GM19455 (cell line): ENCODE results near the gene SCAND1.
"Not testable (repeated sequence)": the region's sequence is repeated elsewhere in the genome, so short reads cannot be mapped to it uniquely, and the experiment has no call there.

Experiments used
- ATAC-seq: cut with Tn5 transposase; IDR thresholded peaks from one replicate; pipeline ENCODE4 v1.9.1; 2021; ENCODE audit not compliant: unreplicated experiment

SCAND1 gene

GRCh38 chr20:35954200-35954906 lies at the start of gene SCAND1:
Gene SCAND1, minus strand, starts transcription at chr20:35954502. Its CDS starts 218 bp downstream, at chr20:35954284.
- ATAC-seq = peak; percentile 84

DNA sequence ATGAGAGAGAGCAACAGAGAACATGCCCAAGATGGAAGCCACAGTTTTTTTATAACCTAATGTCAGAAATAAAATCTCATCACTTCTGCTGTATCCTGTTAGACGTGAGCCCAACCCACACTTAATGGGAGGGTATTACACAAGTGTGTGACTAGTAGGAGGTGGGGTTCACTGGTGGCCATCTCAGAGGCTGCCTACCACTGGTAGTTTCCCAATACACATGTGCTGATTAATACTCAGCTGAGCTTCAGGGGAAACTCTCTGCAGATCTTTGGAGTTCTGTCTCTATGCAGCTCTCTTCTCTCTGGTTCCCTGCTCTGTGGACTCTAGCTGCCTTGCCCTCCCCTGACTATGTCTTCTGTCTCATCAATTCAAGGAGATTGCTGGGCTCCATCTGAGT lies 49.7 kb upstream of the SCAND1 start:
- ATAC-seq = no peak

GRCh38 chr20:36002855-36003254 lies 48.6 kb upstream of the SCAND1 start:
- no peak for ATAC-seq

GRCh38 chr20:36001331-36001730 lies 47.0 kb upstream of the SCAND1 start:
- not testable (repeated sequence) for ATAC-seq

DNA sequence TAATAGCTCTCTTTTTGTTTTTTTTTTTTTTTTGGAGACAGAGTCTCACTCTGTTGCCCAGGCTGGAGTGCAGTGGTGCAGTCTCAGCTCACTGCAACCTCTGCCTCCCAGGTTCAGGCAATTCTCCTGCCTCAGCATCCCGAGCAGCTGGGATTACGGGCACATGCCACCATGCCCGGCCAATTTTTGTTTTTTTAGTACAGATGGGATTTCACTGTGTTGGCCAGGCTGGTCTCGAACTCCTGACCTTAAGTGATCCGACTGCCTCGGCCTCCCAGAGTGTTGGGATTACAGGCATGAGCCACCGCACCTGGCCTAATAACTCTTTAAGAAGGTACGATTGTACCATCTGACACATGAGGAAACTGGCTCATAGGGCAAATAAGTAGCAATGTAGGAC lies 42.2 kb upstream of the SCAND1 start:
- ATAC-seq = not testable (repeated sequence)

DNA sequence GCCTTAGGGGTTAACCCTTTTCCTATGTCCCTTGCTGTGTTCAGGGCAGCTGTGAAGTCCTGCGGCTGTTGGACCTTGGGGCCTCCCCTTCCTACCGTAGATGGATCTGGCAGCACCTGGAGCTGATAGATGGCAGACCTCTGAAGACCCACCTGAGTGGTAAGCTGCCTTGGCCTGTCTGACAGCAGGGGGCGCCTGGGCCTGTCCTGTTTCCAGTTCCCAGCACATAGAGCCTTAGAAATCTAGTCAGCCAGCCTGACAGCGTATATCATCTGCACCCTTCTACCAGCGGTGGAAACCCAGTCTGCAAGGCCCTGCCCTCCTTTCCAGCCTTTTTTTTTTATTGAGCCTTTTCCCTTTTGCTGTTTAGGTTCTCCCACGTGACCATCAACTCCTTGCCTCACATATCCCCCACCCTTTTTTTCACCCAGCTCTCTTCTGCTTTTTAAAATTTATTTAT lies 40.7 kb upstream of the SCAND1 start:
- ATAC-seq = no peak

GRCh38 chr20:35992713-35993335 lies 38.5 kb upstream of the SCAND1 start:
- no peak for ATAC-seq

- ATAC-seq = no peak
These were observed 37.0 kb upstream of the SCAND1 start for GRCh38 chr20:35991142-35991771.

DNA sequence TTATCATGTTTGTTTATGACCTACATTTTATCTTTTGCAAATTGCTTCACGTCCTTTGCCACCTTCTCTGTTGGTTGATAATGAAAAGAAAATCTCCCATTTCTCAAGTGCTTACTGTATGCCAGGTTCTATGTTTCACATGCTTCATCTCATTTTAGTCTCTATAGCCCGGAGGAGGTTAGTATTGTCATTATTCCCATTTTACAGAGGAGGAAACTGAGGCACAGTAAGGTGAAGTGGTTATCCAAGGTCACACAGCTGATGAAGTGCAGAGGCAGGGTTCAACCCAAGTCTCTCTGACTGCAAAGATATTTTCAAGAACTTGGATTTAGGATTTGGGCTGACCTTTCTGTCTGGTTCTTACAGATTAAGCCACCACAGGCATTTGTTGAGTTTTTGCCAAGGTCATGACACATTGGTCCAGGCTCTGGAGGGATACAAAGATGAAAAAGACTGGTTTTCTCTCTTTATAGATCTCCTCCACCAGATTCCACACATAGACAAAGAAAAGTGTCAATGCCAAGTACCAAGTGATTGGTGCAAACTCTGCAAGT lies 34.7 kb upstream of the SCAND1 start:
- ATAC-seq = no peak

GRCh38 chr20:35985806-35986205 lies 31.5 kb upstream of the SCAND1 start:
- ATAC-seq = no peak

DNA sequence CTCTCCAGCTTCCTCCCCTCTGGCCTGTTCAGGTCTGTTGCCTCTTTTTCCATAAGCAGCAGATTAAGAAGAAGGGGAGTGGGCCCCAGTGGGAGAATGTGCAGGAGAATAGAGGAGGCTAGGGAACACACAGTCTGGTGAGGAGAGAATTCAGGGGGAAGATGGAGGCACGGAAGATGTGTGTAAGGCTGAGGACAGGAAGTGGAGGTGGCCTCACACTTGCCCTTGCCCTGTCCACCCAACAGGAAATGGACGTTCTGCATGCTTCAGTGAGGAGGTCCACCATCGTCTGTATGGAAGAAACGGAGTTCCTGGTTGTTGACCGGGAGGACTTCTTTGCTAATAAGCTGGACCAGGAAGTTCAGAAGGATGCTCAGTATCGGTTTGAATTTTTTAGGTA lies 30.1 kb upstream of the SCAND1 start:
- ATAC-seq = no peak

DNA sequence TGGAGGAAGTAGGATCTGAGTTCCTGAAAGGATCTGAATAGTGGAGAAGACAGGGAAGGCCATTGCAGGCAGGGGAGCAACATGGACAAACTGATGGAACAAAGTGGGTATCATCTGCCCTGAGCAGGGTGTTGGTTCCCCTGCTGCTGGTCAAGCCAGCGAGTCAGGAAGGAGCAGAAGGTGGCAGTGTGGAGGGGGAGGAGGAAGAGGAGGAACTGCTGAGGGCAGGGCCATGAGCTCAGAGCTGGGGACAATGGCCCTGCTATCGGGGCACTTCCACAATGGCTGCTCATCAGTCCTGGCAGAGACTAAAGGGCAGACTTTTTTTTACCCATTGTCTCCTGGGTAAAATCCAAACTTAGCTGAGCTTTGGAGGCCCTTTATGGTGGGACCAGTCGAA lies 27.7 kb upstream of the SCAND1 start:
- ATAC-seq = no peak

DNA sequence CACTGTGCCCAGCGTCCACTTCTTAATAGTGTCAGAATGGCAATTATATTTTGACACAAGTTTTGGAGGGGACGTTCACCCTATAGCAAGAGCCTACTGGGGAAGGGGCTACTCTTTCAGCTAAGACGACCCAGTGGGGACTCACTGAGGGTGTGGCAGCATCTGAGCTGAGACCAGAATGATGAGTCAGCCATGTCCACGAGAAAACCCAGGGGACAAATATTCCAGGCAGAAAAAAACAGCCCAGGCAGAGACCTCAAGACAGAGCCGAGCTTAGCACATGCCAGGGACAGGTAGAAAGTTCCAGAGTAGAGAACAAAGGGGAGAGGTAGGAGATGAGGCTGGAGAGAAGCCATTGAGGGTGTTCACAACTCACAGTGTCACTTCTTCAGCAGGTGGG lies 25.2 kb upstream of the SCAND1 start:
- ATAC-seq = no peak

DNA sequence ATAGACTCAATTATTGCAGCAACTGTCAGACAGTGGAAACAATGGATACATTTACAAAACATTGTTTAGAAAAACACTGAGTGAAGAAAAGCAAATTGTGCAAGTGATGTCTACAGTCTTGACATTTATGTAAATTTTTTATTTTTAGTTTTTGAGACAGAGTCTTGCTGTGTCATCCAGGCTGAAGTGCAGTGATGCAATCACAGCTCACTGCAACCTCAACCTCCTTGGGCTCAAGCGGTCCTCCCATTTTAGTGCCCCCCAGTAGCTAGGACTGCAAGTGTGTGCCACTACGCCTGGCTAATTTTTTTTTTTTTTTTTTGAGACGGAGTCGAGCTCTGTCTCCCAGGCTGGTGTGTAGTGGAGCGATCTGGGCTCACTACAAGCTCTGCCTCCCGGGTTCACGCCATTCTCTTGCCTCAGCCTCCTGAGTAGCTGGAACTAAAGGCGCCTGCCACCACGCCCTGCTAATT lies 23.8 kb upstream of the SCAND1 start:
- ATAC-seq = no peak

DNA sequence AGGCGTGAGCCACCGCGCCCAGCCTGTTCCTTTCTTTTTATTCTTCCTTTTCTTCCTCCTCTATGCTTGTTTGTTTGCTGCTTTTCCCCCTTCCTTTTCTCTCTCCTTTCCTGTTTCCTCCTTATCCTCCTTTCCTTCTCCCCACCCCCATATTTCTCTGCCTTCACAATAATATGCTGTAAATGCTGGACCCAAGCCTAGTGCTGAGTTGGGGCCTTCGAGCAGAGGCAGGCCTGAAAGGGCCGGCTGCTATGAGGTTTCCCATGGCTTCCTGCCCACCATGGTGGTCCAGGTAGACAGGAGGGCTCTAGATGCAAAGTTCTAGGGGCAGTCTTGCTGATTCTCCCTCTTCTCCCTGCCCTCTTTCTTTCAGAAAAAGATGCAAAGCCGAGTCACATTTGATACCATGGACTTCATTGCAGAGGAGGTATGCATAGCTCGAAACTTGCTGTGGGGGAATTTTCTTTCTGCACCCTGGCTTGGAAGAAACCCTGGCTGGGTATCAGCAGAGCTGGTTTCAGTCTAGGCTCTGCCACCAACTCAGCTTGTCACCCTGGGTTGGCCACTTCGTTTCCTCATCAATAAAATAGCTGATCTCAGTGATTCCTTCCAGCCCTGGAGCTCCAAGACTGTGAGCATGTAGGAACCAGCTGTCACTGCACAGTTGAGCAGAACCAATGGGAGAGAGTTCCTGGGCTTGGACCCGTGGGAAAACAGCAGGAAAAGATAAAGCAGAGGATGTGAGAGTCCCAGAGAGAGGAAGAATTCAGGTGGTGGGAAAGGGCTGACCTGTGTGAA lies 21.5 kb upstream of the SCAND1 start:
- ATAC-seq = no peak

GRCh38 chr20:35974256-35974655 lies 20.0 kb upstream of the SCAND1 start:
- ATAC-seq = no peak

GRCh38 chr20:35972462-35972861 lies 18.2 kb upstream of the SCAND1 start:
- ATAC-seq = no peak

DNA sequence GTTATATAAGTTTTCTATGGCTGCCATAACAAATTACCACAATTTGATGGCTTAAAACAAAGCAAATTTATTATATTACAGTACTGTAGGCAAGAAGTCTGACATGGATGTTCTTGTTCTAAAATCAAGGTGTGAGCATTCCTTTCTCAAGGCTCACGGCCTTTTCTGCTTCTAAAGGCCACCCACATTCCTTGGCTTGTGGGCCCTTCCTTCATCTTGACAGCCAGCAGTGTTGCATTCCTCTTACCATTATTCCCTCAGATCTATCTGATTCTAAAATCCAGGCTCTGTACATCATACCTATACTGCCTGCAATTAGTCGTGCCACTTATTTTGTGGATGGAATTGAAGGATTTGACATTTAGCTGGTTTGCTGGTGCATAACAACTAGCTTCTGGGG lies 17.7 kb upstream of the SCAND1 start:
- no peak for ATAC-seq

- ATAC-seq = no peak
These were observed 14.6 kb upstream of the SCAND1 start for GRCh38 chr20:35968930-35969329.

DNA sequence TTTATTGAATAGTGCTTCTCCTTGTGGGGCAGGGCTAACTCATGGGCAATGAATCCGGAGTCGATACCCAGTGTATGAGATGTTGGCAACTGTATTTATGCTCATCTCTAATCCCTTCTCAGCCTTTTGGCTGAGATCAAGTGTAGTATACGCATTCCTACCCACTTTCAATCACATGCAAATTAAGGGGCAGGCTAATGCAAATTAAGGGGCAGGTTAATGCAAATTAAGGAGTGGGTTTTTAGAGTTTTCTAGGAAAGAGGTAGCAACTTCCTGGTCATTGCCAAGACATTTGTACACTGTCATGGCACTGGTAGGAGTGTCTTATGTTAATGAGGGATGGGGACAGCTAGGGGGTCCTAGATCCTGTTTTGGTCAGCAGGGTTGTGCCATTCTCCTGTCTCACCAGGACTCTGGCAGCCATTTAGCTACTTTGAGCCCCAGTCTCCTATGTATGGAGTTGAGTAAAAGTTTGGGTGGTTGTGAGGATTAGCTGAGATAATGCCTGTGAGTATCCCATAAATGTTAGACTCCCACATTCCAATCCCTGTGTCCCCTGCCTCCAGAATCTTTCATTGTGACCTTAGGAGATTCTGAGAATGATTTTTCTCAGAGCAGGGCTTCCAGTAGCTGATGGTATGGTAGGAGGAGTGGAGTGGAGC lies 13.8 kb upstream of the SCAND1 start, which contains the start of gene CNBD2:
Gene CNBD2, plus strand, starts transcription at position 612 of the 662 bp plus-strand sequence. CDS start 173 bp downstream, outside the sequence.
- no peak for ATAC-seq
